ENCODE results near the gene PLK2.
A peak's percentile ranks its signal among the peaks of the same experiment; 100 is the strongest.

Gene PLK2

GRCh38 chr5:58503390-58504046 is 43.6 kb upstream of the PLK2 start:
- no peak for DNase-seq
- H3K4me3 ChIP-seq, result no peak overlapping the region
- TF ChIP-seq, protein P1, sequence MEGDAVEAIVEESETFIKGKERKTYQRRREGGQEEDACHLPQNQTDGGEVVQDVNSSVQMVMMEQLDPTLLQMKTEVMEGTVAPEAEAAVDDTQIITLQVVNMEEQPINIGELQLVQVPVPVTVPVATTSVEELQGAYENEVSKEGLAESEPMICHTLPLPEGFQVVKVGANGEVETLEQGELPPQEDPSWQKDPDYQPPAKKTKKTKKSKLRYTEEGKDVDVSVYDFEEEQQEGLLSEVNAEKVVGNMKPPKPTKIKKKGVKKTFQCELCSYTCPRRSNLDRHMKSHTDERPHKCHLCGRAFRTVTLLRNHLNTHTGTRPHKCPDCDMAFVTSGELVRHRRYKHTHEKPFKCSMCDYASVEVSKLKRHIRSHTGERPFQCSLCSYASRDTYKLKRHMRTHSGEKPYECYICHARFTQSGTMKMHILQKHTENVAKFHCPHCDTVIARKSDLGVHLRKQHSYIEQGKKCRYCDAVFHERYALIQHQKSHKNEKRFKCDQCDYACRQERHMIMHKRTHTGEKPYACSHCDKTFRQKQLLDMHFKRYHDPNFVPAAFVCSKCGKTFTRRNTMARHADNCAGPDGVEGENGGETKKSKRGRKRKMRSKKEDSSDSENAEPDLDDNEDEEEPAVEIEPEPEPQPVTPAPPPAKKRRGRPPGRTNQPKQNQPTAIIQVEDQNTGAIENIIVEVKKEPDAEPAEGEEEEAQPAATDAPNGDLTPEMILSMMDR (IDR thresholded peaks at IDR 0.05), result no peak
- H3K36me3 ChIP-seq, result no peaks in the 10 kb centered on the region
- no peak overlapping the region for H3K27ac ChIP-seq
- no peaks in the 10 kb centered on the region for H3K4me1 ChIP-seq
- no peaks in the 10 kb centered on the region for H3K9me3 ChIP-seq
- intact Hi-C loops (cut with DNase I; ENCODE audit: low total_unique reads), result no loop called here
- H3K27me3 ChIP-seq, result peaks cover 0 to 4% of the 10 kb centered on the region in 2 donors

- DNase-seq, result no peak
- TF ChIP-seq, protein P1 (IDR thresholded peaks at IDR 0.05), result no peak
- no peak overlapping the region for H3K27ac ChIP-seq
- peaks cover 0 to 4% of the 10 kb centered on the region in 2 donors for H3K27me3 ChIP-seq
- no peaks in the 10 kb centered on the region for H3K9me3 ChIP-seq
- no peak overlapping the region for H3K4me3 ChIP-seq
- intact Hi-C loops (cut with DNase I; ENCODE audit: low total_unique reads), result no loop called here
- H3K36me3 ChIP-seq, result no peaks in the 10 kb centered on the region
- no peaks in the 10 kb centered on the region for H3K4me1 ChIP-seq
Observed at GRCh38 chr5:58501778-58502417, 42.0 kb upstream of the PLK2 start.

- intact Hi-C loops (cut with DNase I; ENCODE audit: low total_unique reads), result loop anchor here (10.0 kb wide), 1 partner anchor 345 kb away; no protein-coding TSS in a partner anchor
- H3K27me3 ChIP-seq, result peaks cover 0 to 4% of the 10 kb centered on the region in 2 donors
- H3K4me3 ChIP-seq, result no peak overlapping the region
- no peaks in the 10 kb centered on the region for H3K9me3 ChIP-seq
- DNase-seq, result no peak
- H3K27ac ChIP-seq, result no peak overlapping the region
- H3K36me3 ChIP-seq, result no peaks in the 10 kb centered on the region
- H3K4me1 ChIP-seq, result no peaks in the 10 kb centered on the region
- TF ChIP-seq, protein P1 (IDR thresholded peaks at IDR 0.05), result no peak
Observed at GRCh38 chr5:58499941-58500340, 40.1 kb upstream of the PLK2 start.

- no peaks in the 10 kb centered on the region for H3K9me3 ChIP-seq
- no peaks in the 10 kb centered on the region for H3K4me1 ChIP-seq
- TF ChIP-seq, protein P1 (IDR thresholded peaks at IDR 0.05), result no peak
- H3K36me3 ChIP-seq, result no peaks in the 10 kb centered on the region
- intact Hi-C loops (cut with DNase I; ENCODE audit: low total_unique reads), result loop anchor here (10.0 kb wide), 1 partner anchor 346 kb away; no protein-coding TSS in a partner anchor
- no peak overlapping the region for H3K27ac ChIP-seq
- no peak overlapping the region for H3K4me3 ChIP-seq
- DNase-seq, result no peak
- H3K27me3 ChIP-seq, result peaks cover 0 to 4% of the 10 kb centered on the region in 2 donors
Observed at GRCh38 chr5:58499231-58499630, 39.3 kb upstream of the PLK2 start.

GRCh38 chr5:58498340-58498942 is 38.6 kb upstream of the PLK2 start:
- Histone ChIP-seq H3K4me3 (no peak overlapping the region), H3K36me3 (no peaks in the 10 kb centered on the region), H3K4me1 (no peaks in the 10 kb centered on the region), H3K27ac (no peak overlapping the region), H3K27me3 (peaks cover 0 to 4% of the 10 kb centered on the region in 2 donors), H3K9me3 (no peaks in the 10 kb centered on the region)
- DNase-seq, result peak in 1 of 2 donors; percentile 24
- intact Hi-C loops (cut with DNase I; ENCODE audit: low total_unique reads), result loop anchor here (10.0 kb wide), 1 partner anchor 346 kb away; no protein-coding TSS in a partner anchor
- TF ChIP-seq, protein P1 (IDR thresholded peaks at IDR 0.05), result peak; percentile 54 to 65

Data from tibial artery (tissue), 4 donors.